Activated naive CD4-positive, alpha-beta T cell treated with anti-CD3 and anti-CD28 coated beads, Interleukin-2, amount 10 ng/mL, durations not matched to agents 7 days and 5 days (primary cell): ENCODE measurements around the gene RIOX2.
"Not testable (repeated sequence)": the region's sequence is repeated elsewhere in the genome, so short reads cannot be mapped to it uniquely, and the experiment has no call there.

Source experiments
- CTCF ChIA-PET: fragments of 350-600 bp; sonication (Branson Sonifier 250); formaldehyde crosslinking; loops from one replicate; lab custom pipeline; 2021; ENCODE audit warnings: antibody characterized with exemption; lab: Charles Lee
- DNase-seq: peaks from one replicate; pipeline ENCODE4 v3.0.0-alpha.2; 2020
- H3K27ac Mint-ChIP-seq: one replicate; pipeline ENCODE4 v1.8.0; 2021; ENCODE audit warnings: mild to moderate bottlenecking, moderate library complexity, mixed read lengths
- H3K27me3 Mint-ChIP-seq: one replicate; pipeline ENCODE4 v1.8.0; 2021; ENCODE audit warnings: mild to moderate bottlenecking, mixed read lengths
- H3K36me3 Mint-ChIP-seq: one replicate; pipeline ENCODE4 v1.8.0; 2021; ENCODE audit warnings: mixed read lengths
- H3K4me1 Mint-ChIP-seq: one replicate; pipeline ENCODE4 v1.8.0; 2021; ENCODE audit warnings: mixed read lengths
- H3K4me3 Mint-ChIP-seq: one replicate; pipeline ENCODE4 v1.8.0; 2021; ENCODE audit warnings: mild to moderate bottlenecking, moderate library complexity, mixed read lengths
- H3K9me3 Mint-ChIP-seq: one replicate; pipeline ENCODE4 v1.8.0; 2021; ENCODE audit warnings: mixed read lengths

Gene RIOX2

GRCh38 chr3:97937205-97937604, 35.0 kb downstream of the RIOX2 start:
- no peak for DNase-seq
- CTCF ChIA-PET, result no interaction called here
- no peak overlapping the region for H3K27ac Mint-ChIP-seq
- H3K9me3 Mint-ChIP-seq, result no peaks in the 10 kb centered on the region
- H3K4me1 Mint-ChIP-seq, result no peaks in the 10 kb centered on the region
- H3K27me3 Mint-ChIP-seq, result no peaks in the 10 kb centered on the region
- peaks cover 19% of the 10 kb centered on the region for H3K36me3 Mint-ChIP-seq
- H3K4me3 Mint-ChIP-seq, result no peak overlapping the region

DNA sequence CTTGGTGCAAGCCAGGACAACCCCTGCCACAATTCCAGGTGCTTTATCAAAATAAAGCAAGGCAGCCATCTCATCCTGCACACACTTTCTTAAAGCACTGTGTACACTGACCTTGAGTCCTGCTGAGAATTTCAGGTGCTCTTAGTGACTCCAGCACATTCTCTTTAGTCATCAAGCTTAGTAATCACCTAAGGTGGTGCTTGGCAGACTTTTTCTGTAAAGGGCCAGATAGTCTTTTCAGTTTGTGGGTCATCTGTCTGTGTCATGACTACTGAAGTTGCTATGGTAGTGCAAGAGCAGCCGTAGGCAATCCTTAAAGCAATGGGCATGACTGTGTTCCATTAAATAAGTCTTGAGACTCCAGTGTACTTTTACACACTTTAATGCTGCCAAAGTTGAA, 36.4 kb downstream of the RIOX2 start:
- DNase-seq, result no peak
- Mint-ChIP-seq H3K9me3 (no peaks in the 10 kb centered on the region), H3K4me3 (no peak overlapping the region), H3K27me3 (no peaks in the 10 kb centered on the region), H3K36me3 (peaks cover 18% of the 10 kb centered on the region), H3K4me1 (no peaks in the 10 kb centered on the region), H3K27ac (no peak overlapping the region)
- CTCF ChIA-PET, result interaction anchor here (2.0 kb wide), 1 partner anchor 18 kb away, joined by 4 read pairs; no protein-coding TSS in a partner anchor

DNA sequence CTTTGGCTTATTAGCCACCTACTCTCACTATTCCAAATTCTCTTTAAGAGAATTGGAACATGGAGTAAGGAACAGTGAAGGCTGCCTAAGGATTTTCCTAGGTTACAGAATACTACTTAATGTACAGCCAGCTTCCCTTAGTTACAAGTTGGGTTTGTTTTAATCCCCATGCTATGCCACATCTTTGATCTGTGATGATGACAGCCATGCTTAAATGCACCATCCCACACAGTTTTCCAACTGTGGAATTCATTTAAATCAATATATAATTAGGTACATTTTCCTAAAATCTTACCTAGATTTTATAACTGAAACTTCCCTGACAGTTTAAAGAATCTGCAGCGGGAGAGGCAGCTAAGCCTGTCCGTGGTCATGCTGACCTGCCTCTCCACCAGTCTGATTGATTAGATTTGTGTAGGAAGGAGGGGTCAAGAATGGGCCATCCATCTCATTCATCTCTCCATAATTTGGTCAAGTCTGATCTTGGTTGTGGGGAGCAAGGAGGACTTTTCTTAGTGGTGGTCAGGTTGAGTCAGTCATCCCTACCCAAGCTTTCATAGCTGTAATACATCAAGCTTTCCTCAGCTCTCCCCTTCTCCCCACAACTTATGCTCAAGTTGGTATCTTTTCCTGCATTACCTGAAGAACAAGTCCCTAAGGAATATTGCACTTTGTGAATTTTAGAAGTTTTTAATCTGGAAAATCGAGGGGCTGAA, 37.1 kb downstream of the RIOX2 start:
- H3K4me3 Mint-ChIP-seq, result no peak overlapping the region
- no peaks in the 10 kb centered on the region for H3K4me1 Mint-ChIP-seq
- no peak overlapping the region for H3K27ac Mint-ChIP-seq
- no peak for DNase-seq
- H3K36me3 Mint-ChIP-seq, result peaks cover 16% of the 10 kb centered on the region
- no peaks in the 10 kb centered on the region for H3K27me3 Mint-ChIP-seq
- CTCF ChIA-PET, result interaction anchor here (0.9 to 2.0 kb wide), 2 partner anchors 16 to 18 kb away, joined by 3 to 4 read pairs; no protein-coding TSS in a partner anchor
- no peaks in the 10 kb centered on the region for H3K9me3 Mint-ChIP-seq

DNA sequence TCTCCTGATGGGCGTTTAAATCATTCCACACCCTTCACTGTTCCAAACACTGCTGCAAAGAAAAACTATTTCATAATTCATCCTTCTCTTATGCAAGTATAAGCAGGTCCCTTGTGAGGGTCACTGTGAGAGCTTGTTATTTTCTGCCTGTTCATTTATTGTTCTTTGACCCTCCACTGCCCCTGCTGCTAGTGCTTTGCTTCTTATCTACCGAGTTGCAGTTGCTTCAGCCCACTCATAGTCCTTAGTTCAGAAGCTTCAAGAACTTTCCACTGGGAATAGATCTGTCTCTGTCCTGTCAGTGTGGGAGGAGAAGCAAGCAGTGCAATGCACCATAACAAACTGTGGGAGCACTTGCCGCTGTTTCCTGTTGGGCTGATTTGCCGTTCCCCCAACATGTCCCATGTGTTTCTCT, 39.8 kb downstream of the RIOX2 start:
- no peaks in the 10 kb centered on the region for H3K9me3 Mint-ChIP-seq
- CTCF ChIA-PET, result interaction anchor here (0.7 to 1.2 kb wide), 2 partner anchors 17 to 23 kb away, joined by 3 read pairs; no protein-coding TSS in a partner anchor
- no peak overlapping the region for H3K4me3 Mint-ChIP-seq
- no peaks in the 10 kb centered on the region for H3K27me3 Mint-ChIP-seq
- peaks cover 10% of the 10 kb centered on the region for H3K36me3 Mint-ChIP-seq
- no peaks in the 10 kb centered on the region for H3K4me1 Mint-ChIP-seq
- H3K27ac Mint-ChIP-seq, result no peak overlapping the region
- DNase-seq, result no peak

- CTCF ChIA-PET, result no interaction called here
- Mint-ChIP-seq H3K27ac (no peak overlapping the region), H3K36me3 (peaks cover 9% of the 10 kb centered on the region), H3K4me3 (no peak overlapping the region), H3K27me3 (no peaks in the 10 kb centered on the region), H3K9me3 (no peaks in the 10 kb centered on the region), H3K4me1 (no peaks in the 10 kb centered on the region)
- no peak for DNase-seq
Observed at GRCh38 chr3:97931218-97931617, 41.0 kb downstream of the RIOX2 start.

DNA sequence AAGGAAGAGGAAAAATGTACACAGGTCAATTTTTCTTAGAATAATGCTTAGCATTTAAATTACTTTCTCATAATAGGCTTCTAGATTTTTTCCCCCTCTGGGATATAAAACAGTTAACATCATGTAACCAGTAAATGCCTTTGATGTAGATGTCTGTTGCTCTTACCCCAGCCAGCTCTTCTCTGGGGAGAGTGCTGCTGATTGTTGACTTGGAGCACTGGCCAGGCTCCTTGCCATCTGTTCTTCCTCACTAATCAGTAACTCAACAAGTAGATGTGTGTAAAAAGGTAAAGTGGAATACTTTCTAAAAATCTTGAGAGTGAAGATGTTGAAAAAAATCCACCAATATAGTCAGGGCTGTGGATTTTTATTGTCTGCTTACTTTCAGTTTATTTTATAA, 42.2 kb downstream of the RIOX2 start:
- H3K4me1 Mint-ChIP-seq, result no peaks in the 10 kb centered on the region
- CTCF ChIA-PET, result no interaction called here
- H3K9me3 Mint-ChIP-seq, result no peaks in the 10 kb centered on the region
- H3K36me3 Mint-ChIP-seq, result peaks cover 6% of the 10 kb centered on the region
- no peaks in the 10 kb centered on the region for H3K27me3 Mint-ChIP-seq
- no peak for DNase-seq
- H3K4me3 Mint-ChIP-seq, result no peak overlapping the region
- H3K27ac Mint-ChIP-seq, result no peak overlapping the region

DNA sequence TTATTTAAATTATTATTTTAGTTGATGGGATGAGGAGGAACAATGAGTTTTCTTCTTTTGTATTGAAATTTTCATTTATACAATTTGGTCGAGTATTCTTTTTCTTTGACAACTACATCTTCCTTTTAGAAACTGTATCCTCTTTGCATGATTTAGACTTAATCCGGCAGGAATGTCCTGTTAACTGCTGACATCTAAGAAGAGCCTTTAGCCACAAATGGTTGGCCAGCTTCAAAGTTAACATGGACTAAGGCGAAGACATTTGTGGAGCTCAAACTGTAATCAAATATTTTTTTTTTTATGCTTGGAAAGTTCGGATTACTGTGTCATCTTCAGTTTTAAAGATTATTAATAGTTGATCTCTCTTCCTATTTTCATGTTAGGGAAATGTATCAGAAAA, 43.2 kb downstream of the RIOX2 start:
- Mint-ChIP-seq H3K27me3 (no peaks in the 10 kb centered on the region), H3K27ac (no peak overlapping the region), H3K36me3 (peaks cover 8% of the 10 kb centered on the region), H3K9me3 (no peaks in the 10 kb centered on the region), H3K4me1 (no peaks in the 10 kb centered on the region), H3K4me3 (no peak overlapping the region)
- CTCF ChIA-PET, result no interaction called here
- no peak for DNase-seq

GRCh38 chr3:97927704-97928103, 44.5 kb downstream of the RIOX2 start:
- Mint-ChIP-seq H3K27me3 (no peaks in the 10 kb centered on the region), H3K4me3 (no peak overlapping the region), H3K27ac (no peak overlapping the region), H3K4me1 (no peaks in the 10 kb centered on the region), H3K36me3 (peaks cover 10% of the 10 kb centered on the region), H3K9me3 (no peaks in the 10 kb centered on the region)
- CTCF ChIA-PET, result no interaction called here
- no peak for DNase-seq

GRCh38 chr3:97917813-97918536, 54.3 kb downstream of the RIOX2 start:
- H3K27me3 Mint-ChIP-seq, result no peaks in the 10 kb centered on the region

DNA sequence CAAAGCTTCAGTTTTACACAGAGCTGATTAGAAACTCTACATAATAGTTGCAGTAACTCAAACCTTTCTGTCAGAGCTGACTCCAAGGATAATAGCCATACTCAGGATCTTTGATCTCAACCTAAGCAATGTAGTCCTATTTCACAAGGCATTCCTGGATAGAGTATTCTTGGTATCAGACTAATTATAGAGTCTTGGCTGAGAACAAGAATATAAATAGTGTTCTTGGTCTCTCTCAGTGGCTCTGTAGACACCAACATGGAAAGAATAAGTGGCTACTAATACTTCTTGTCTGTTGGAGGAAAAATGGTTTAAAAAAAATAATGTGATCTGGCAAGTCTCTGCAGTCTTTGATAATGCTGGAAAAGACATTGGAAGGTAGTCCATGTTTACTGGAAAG, 55.7 kb downstream of the RIOX2 start:
- CTCF ChIA-PET, result no interaction called here
- no peak overlapping the region for H3K4me3 Mint-ChIP-seq

More at GRCh38 chr3:97917813-97918536, 54.3 kb downstream of the RIOX2 start:
- H3K4me1 Mint-ChIP-seq, result peaks cover 10% of the 10 kb centered on the region
- H3K9me3 Mint-ChIP-seq, result no peaks in the 10 kb centered on the region
- H3K27ac Mint-ChIP-seq, result no peak overlapping the region
- CTCF ChIA-PET, result interaction anchor here (1.1 kb wide), 1 partner anchor 17 kb away, joined by 3 read pairs; no protein-coding TSS in a partner anchor
- DNase-seq, result no peak
- peaks cover 50% of the 10 kb centered on the region for H3K36me3 Mint-ChIP-seq
- no peak overlapping the region for H3K4me3 Mint-ChIP-seq

GRCh38 chr3:97914388-97914787, 57.8 kb downstream of the RIOX2 start:
- no peak for DNase-seq
- no peaks in the 10 kb centered on the region for H3K27me3 Mint-ChIP-seq
- H3K4me3 Mint-ChIP-seq, result no peak overlapping the region
- H3K27ac Mint-ChIP-seq, result no peak overlapping the region
- H3K9me3 Mint-ChIP-seq, result peaks cover 5% of the 10 kb centered on the region
- H3K36me3 Mint-ChIP-seq, result peaks cover 38% of the 10 kb centered on the region
- CTCF ChIA-PET, result no interaction called here
- peaks cover 28% of the 10 kb centered on the region for H3K4me1 Mint-ChIP-seq

More for the DNA sequence above, 55.7 kb downstream of the RIOX2 start:
- no peak for DNase-seq
- Mint-ChIP-seq H3K27me3 (no peaks in the 10 kb centered on the region), H3K36me3 (peaks cover 47% of the 10 kb centered on the region), H3K27ac (no peak overlapping the region), H3K4me1 (peaks cover 13% of the 10 kb centered on the region), H3K9me3 (no peaks in the 10 kb centered on the region)

- H3K27ac Mint-ChIP-seq, result peak overlapping the region; percentile 98
Observed at GRCh38 chr3:97911459-97911858, 60.8 kb downstream of the RIOX2 start.

DNA sequence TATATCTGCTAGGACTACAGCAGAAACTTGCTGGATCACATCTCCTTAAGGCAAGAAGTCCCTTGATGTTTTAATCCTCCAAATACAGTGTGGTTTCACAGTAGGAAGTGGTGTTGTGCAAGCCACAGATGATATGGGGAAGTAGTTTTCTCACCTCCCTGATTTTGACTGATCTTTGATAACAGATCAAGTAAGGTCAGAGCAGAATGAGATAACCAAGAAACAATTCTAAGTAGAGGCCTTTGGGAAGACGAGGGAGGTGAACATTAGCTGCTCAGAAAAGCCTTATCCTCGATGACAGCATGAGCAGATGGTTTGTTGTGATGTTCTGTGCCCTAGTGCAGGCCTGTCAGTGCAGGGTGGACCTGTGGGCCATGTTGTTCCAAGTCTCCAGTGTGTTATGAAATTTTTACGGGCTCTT, 61.3 kb downstream of the RIOX2 start:
- Mint-ChIP-seq H3K9me3 (peaks cover 13% of the 10 kb centered on the region), H3K36me3 (peaks cover 29% of the 10 kb centered on the region), H3K27ac (peak overlapping the region; percentile 98), H3K4me1 (peaks cover 26% of the 10 kb centered on the region), H3K27me3 (no peaks in the 10 kb centered on the region), H3K4me3 (peak overlapping the region; percentile 73)
- DNase-seq, result peak; percentile 48
- CTCF ChIA-PET, result no interaction called here

More at GRCh38 chr3:97911459-97911858, 60.8 kb downstream of the RIOX2 start:
- CTCF ChIA-PET, result interaction anchor here (0.6 kb wide), 1 partner anchor 64 kb away, joined by 3 read pairs; no protein-coding TSS in a partner anchor
- Mint-ChIP-seq H3K4me1 (peaks cover 26% of the 10 kb centered on the region), H3K4me3 (no peak overlapping the region), H3K9me3 (peaks cover 13% of the 10 kb centered on the region), H3K36me3 (peaks cover 32% of the 10 kb centered on the region), H3K27me3 (no peaks in the 10 kb centered on the region)
- no peak for DNase-seq

- H3K27me3 Mint-ChIP-seq, CTCF ChIA-PET: not testable (repeated sequence)
- peaks cover 26% of the 10 kb centered on the region for H3K4me1 Mint-ChIP-seq
- H3K36me3 Mint-ChIP-seq, result peaks cover 26% of the 10 kb centered on the region
- peaks cover 13% of the 10 kb centered on the region for H3K9me3 Mint-ChIP-seq
- peak overlapping the region; percentile 98 for H3K27ac Mint-ChIP-seq
- peak overlapping the region; percentile 73 for H3K4me3 Mint-ChIP-seq
- peak; percentile 70 for DNase-seq
Observed at GRCh38 chr3:97910236-97910831, 61.9 kb downstream of the RIOX2 start.
